ENCODE data around the gene TUSC7. TPM values are rescaled to one million over a fixed set of nuclear protein-coding genes. Genes with fewer than 3 reads are reported as not detected.

The TUSC7 gene
- total RNA-seq, 1 donor, result not detected

- no peak overlapping the region for H3K4me3 ChIP-seq (ENCODE audit: low read depth, low read length)
- no peak for DNase-seq (ENCODE audit: low read depth)
- TF ChIP-seq CTCF (IDR thresholded peaks at IDR 0.05; ENCODE audit: insufficient read depth, low read length), result no peak
These were observed 38.4 kb upstream of the TUSC7 start for GRCh38 chr3:116671151-116671550.

- H3K4me3 ChIP-seq (ENCODE audit: low read depth, low read length), result no peak overlapping the region
- no peak for DNase-seq (ENCODE audit: low read depth)
- TF ChIP-seq CTCF (IDR thresholded peaks at IDR 0.05; ENCODE audit: insufficient read depth, low read length), result no peak
These were observed 30.7 kb upstream of the TUSC7 start for GRCh38 chr3:116678853-116679252.

- no peak overlapping the region for H3K4me3 ChIP-seq (ENCODE audit: low read depth, low read length)
- TF ChIP-seq CTCF (IDR thresholded peaks at IDR 0.05; ENCODE audit: insufficient read depth, low read length), result no peak
- no peak for DNase-seq (ENCODE audit: low read depth)
These were observed 18.5 kb upstream of the TUSC7 start for GRCh38 chr3:116691041-116691440.

GRCh38 chr3:116701070-116701469 is 8.5 kb upstream of the TUSC7 start:
- DNase-seq (ENCODE audit: low read depth), result no peak
- no peak for TF ChIP-seq CTCF (IDR thresholded peaks at IDR 0.05; ENCODE audit: insufficient read depth, low read length)
- no peak overlapping the region for H3K4me3 ChIP-seq (ENCODE audit: low read depth, low read length)

GRCh38 chr3:116702334-116702733 is 7.2 kb upstream of the TUSC7 start:
- no peak for DNase-seq (ENCODE audit: low read depth)
- TF ChIP-seq CTCF (IDR thresholded peaks at IDR 0.05; ENCODE audit: insufficient read depth, low read length), result no peak
- H3K4me3 ChIP-seq (ENCODE audit: low read depth, low read length), result no peak overlapping the region

GRCh38 chr3:116707531-116707930 is 2.0 kb upstream of the TUSC7 start:
- DNase-seq (ENCODE audit: low read depth), result no peak
- TF ChIP-seq CTCF (IDR thresholded peaks at IDR 0.05; ENCODE audit: insufficient read depth, low read length), result no peak
- no peak overlapping the region for H3K4me3 ChIP-seq (ENCODE audit: low read depth, low read length)

GRCh38 chr3:116716490-116716889 is 6.9 kb downstream of the TUSC7 start:
- TF ChIP-seq CTCF (IDR thresholded peaks at IDR 0.05; ENCODE audit: insufficient read depth, low read length), result no peak
- no peak overlapping the region for H3K4me3 ChIP-seq (ENCODE audit: low read depth, low read length)
- DNase-seq (ENCODE audit: low read depth), result no peak

Data from fibroblast of the aortic adventitia (primary cell).